ENCODE results near the gene RSU1.
A peak's percentile ranks its signal among the peaks of the same experiment; 100 is the strongest.

RSU1 gene

DNA sequence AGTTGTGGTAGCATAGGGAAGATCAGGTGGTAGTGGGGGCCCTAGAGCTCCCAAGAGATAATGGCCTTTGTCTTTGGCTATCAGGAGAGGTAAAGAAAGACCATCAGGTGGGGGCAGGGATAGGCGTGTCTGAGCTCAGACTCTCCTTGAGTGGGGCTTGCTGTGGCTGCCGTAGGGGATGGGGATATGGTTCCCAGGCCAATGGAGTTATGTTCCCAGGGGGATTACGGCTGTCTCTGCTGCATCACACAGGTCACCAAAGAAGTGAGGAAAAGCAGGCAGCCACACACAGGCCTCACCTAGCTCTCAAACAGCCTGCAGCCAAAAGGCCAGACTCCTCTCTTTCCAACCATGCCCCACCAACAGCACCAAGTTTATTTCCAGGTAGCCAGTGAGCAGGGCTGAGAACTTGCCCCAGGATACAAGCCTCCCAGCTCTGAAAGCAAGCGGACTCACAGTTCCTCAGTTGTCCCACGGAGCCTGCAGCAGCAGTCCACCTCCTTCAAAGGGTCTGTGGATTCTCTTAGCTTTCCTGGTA, 257.9 kb downstream of the RSU1 start:
- Histone ChIP-seq H3K9ac (ENCODE audit: low read length) (no peak overlapping the region), H2AFZ (ENCODE audit: low read depth, low read length) (no peak overlapping the region), H3K27ac (ENCODE audit: low read length, poor library complexity, severe bottlenecking) (no peak overlapping the region), H3K4me1 (ENCODE audit: control insufficient read depth, insufficient read depth, low read depth, low read length) (no peaks in the 10 kb centered on the region), H3K18ac (ENCODE audit: low read depth in 1 of 2, low read length in 2 of 2) (no peak overlapping the region), H3K79me1 (replicated peaks; ENCODE audit: low read length, poor library complexity, severe bottlenecking) (no peaks in the 10 kb centered on the region), H2BK120ac (ENCODE audit: low read depth, low read length) (no peak overlapping the region), H2BK5ac (ENCODE audit: low read depth, low read length, poor library complexity, severe bottlenecking) (no peak overlapping the region), H4K91ac (ENCODE audit: low read length) (peak overlapping the region; percentile 20), H3K23ac (ENCODE audit: low read length in 2 of 2) (no peak overlapping the region), H3K14ac (ENCODE audit: low read length in 2 of 2) (no peak overlapping the region), H3K27me3 (ENCODE audit: control insufficient read depth in 1 of 2, insufficient read depth in 1 of 2, low read length in 2 of 2) (no peaks in the 10 kb centered on the region), H4K8ac (ENCODE audit: low read length) (no peak overlapping the region), H3K4ac (ENCODE audit: low read depth in 1 of 2, low read length in 2 of 2) (no peak overlapping the region), H3K4me2 (ENCODE audit: low read length, poor library complexity, severe bottlenecking) (no peak overlapping the region), H3K4me3 (ENCODE audit: insufficient read depth in 1 of 2, low read depth in 1 of 2, low read length in 2 of 2) (no peak overlapping the region), H3K9me3 (ENCODE audit: control insufficient read depth, low read length) (no peaks in the 10 kb centered on the region), H2BK15ac (ENCODE audit: low read depth, poor library complexity, severe bottlenecking) (no peak overlapping the region), H2BK12ac (ENCODE audit: low read length in 2 of 2) (no peak overlapping the region), H3K36me3 (ENCODE audit: control insufficient read depth in 1 of 2, insufficient read depth in 2 of 2, low read depth in 1 of 2, low read length in 2 of 2) (no peaks in the 10 kb centered on the region), H2AK5ac (ENCODE audit: low read length, severe bottlenecking) (no peak overlapping the region)
- DNase-seq = no peak
- 69% methylated on average over 5 of the region's 5 CpGs for WGBS

DNA sequence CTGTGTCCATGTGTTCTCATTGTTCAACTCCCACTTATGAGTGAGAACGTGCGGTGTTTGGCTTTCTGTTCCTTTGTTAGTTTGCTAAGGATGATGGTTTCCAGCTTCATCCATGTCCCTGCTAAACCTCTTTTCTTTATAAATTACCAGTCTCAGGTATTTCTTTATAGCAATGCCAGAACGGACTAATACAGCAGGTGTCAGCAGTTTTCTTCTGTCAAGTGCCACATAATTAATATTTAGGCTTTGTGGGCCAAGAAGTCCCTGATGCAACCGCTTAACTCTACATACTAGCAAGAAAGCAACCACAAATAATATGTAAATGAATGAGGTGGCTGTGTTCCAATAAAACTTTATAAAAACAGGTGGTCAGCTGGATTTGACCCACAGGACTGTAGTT, 269.3 kb downstream of the RSU1 start:
- H2BK12ac ChIP-seq (ENCODE audit: low read length in 2 of 2) = no peak overlapping the region
- H4K91ac ChIP-seq (ENCODE audit: low read length) = no peak overlapping the region
- H2BK15ac ChIP-seq (ENCODE audit: low read depth, poor library complexity, severe bottlenecking) = no peak overlapping the region
- no peak overlapping the region for H2BK120ac ChIP-seq (ENCODE audit: low read depth, low read length)
- no peak overlapping the region for H3K18ac ChIP-seq (ENCODE audit: low read depth in 1 of 2, low read length in 2 of 2)
- no peaks in the 10 kb centered on the region for H3K36me3 ChIP-seq (ENCODE audit: control insufficient read depth in 1 of 2, insufficient read depth in 2 of 2, low read depth in 1 of 2, low read length in 2 of 2)
- WGBS = 90% methylated on average over 3 of the region's 4 CpGs
- no peak overlapping the region for H3K4me2 ChIP-seq (ENCODE audit: low read length, poor library complexity, severe bottlenecking)
- no peak overlapping the region for H3K4ac ChIP-seq (ENCODE audit: low read depth in 1 of 2, low read length in 2 of 2)
- H3K9me3 ChIP-seq (ENCODE audit: control insufficient read depth, low read length) = no peaks in the 10 kb centered on the region
- no peak overlapping the region for H2BK5ac ChIP-seq (ENCODE audit: low read depth, low read length, poor library complexity, severe bottlenecking)
- no peak overlapping the region for H3K23ac ChIP-seq (ENCODE audit: low read length in 2 of 2)
- H4K8ac ChIP-seq (ENCODE audit: low read length) = no peak overlapping the region
- no peak overlapping the region for H3K4me3 ChIP-seq (ENCODE audit: insufficient read depth in 1 of 2, low read depth in 1 of 2, low read length in 2 of 2)
- no peak for DNase-seq
- no peak overlapping the region for H3K27ac ChIP-seq (ENCODE audit: low read length, poor library complexity, severe bottlenecking)
- no peaks in the 10 kb centered on the region for H3K4me1 ChIP-seq (ENCODE audit: control insufficient read depth, insufficient read depth, low read depth, low read length)
- peaks cover 0 to 26% of the 10 kb centered on the region in 2 experiments for H3K27me3 ChIP-seq (ENCODE audit: control insufficient read depth in 1 of 2, insufficient read depth in 1 of 2, low read length in 2 of 2)
- no peak overlapping the region for H2AK5ac ChIP-seq (ENCODE audit: low read length, severe bottlenecking)
- no peak overlapping the region for H3K9ac ChIP-seq (ENCODE audit: low read length)
- H2AFZ ChIP-seq (ENCODE audit: low read depth, low read length) = no peak overlapping the region
- no peak overlapping the region for H3K14ac ChIP-seq (ENCODE audit: low read length in 2 of 2)
- no peaks in the 10 kb centered on the region for H3K79me1 ChIP-seq (replicated peaks; ENCODE audit: low read length, poor library complexity, severe bottlenecking)

DNA sequence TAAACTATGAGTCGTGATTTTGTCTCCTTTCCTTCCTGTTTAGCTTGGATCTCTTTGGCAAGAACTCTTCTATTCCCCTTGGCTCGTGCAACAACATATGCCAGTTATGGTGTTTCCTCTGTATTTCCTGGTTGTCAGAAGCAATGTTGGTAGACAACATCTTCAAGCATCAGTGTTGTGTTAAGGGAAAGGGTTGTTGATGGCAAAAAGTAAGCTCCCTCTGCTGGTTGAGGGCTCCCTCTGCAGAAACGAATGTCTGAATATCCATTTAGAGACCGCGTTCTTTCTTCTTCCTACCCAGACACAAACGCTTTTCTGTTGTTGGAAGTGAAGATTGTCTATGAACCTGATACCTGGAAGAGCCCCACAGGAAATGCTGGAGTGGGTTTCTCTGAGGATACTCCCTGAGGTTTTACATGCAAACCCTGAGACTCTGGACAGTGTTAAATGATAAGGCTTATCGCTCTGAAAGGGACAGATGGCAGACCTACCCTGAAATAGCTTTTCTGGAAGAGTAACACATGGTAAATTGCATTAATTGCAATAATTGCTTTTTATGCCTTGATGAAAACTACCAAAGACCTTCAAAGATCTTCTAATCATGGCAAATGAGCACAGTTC, 272.0 kb downstream of the RSU1 start:
- H3K9ac ChIP-seq (ENCODE audit: low read length) = no peak overlapping the region
- no peak overlapping the region for H4K91ac ChIP-seq (ENCODE audit: low read length)
- no peak overlapping the region for H2BK15ac ChIP-seq (ENCODE audit: low read depth, poor library complexity, severe bottlenecking)
- H3K18ac ChIP-seq (ENCODE audit: low read depth in 1 of 2, low read length in 2 of 2) = no peak overlapping the region
- peaks cover 0 to 42% of the 10 kb centered on the region in 2 experiments for H3K27me3 ChIP-seq (ENCODE audit: control insufficient read depth in 1 of 2, insufficient read depth in 1 of 2, low read length in 2 of 2)
- H3K27ac ChIP-seq (ENCODE audit: low read length, poor library complexity, severe bottlenecking) = no peak overlapping the region
- no peak overlapping the region for H2BK120ac ChIP-seq (ENCODE audit: low read depth, low read length)
- no peak overlapping the region for H3K4me2 ChIP-seq (ENCODE audit: low read length, poor library complexity, severe bottlenecking)
- no peaks in the 10 kb centered on the region for H3K36me3 ChIP-seq (ENCODE audit: control insufficient read depth in 1 of 2, insufficient read depth in 2 of 2, low read depth in 1 of 2, low read length in 2 of 2)
- no peak overlapping the region for H3K14ac ChIP-seq (ENCODE audit: low read length in 2 of 2)
- H3K23ac ChIP-seq (ENCODE audit: low read length in 2 of 2) = no peak overlapping the region
- no peak overlapping the region for H3K4ac ChIP-seq (ENCODE audit: low read depth in 1 of 2, low read length in 2 of 2)
- no peaks in the 10 kb centered on the region for H3K79me1 ChIP-seq (replicated peaks; ENCODE audit: low read length, poor library complexity, severe bottlenecking)
- no peak overlapping the region for H2BK12ac ChIP-seq (ENCODE audit: low read length in 2 of 2)
- no peaks in the 10 kb centered on the region for H3K4me1 ChIP-seq (ENCODE audit: control insufficient read depth, insufficient read depth, low read depth, low read length)
- no peaks in the 10 kb centered on the region for H3K9me3 ChIP-seq (ENCODE audit: control insufficient read depth, low read length)
- whole genome bisulfite sequencing = 41% methylated on average over 3 of the region's 7 CpGs
- H3K4me3 ChIP-seq (ENCODE audit: insufficient read depth in 1 of 2, low read depth in 1 of 2, low read length in 2 of 2) = no peak overlapping the region
- no peak overlapping the region for H4K8ac ChIP-seq (ENCODE audit: low read length)
- peak; percentile 34 for DNase-seq
- H2AFZ ChIP-seq (ENCODE audit: low read depth, low read length) = no peak overlapping the region
- H2BK5ac ChIP-seq (ENCODE audit: low read depth, low read length, poor library complexity, severe bottlenecking) = no peak overlapping the region
- no peak overlapping the region for H2AK5ac ChIP-seq (ENCODE audit: low read length, severe bottlenecking)

DNA sequence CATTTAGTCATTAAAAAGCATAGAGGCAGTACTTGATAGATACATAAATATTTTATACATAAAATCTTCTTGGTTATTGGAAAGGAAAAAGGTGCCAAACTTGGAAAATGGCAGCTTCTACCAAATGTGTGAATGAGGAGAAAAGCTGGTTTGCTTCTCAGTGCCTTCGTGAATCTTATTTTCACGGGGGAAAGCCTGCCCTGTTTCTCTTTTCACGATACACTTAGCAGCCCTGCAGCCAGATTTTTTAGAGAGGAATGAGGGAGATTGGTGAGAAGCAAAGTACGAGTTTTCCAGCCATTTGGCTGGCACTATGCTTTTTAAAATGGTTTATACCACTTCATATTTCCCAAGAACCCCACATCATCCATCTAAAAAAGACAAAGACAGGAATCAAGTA, 272.6 kb downstream of the RSU1 start:
- Histone ChIP-seq H2BK12ac (ENCODE audit: low read length in 2 of 2) (no peak overlapping the region), H2BK15ac (ENCODE audit: low read depth, poor library complexity, severe bottlenecking) (no peak overlapping the region), H3K9me3 (ENCODE audit: control insufficient read depth, low read length) (no peaks in the 10 kb centered on the region), H2AK5ac (ENCODE audit: low read length, severe bottlenecking) (no peak overlapping the region), H3K18ac (ENCODE audit: low read depth in 1 of 2, low read length in 2 of 2) (no peak overlapping the region), H3K4me3 (ENCODE audit: insufficient read depth in 1 of 2, low read depth in 1 of 2, low read length in 2 of 2) (no peak overlapping the region), H3K4me2 (ENCODE audit: low read length, poor library complexity, severe bottlenecking) (no peak overlapping the region), H2AFZ (ENCODE audit: low read depth, low read length) (no peak overlapping the region), H4K91ac (ENCODE audit: low read length) (no peak overlapping the region), H4K8ac (ENCODE audit: low read length) (no peak overlapping the region), H3K14ac (ENCODE audit: low read length in 2 of 2) (no peak overlapping the region), H2BK120ac (ENCODE audit: low read depth, low read length) (no peak overlapping the region), H3K27ac (ENCODE audit: low read length, poor library complexity, severe bottlenecking) (no peak overlapping the region), H3K23ac (ENCODE audit: low read length in 2 of 2) (no peak overlapping the region), H3K4ac (ENCODE audit: low read depth in 1 of 2, low read length in 2 of 2) (no peak overlapping the region), H3K79me1 (replicated peaks; ENCODE audit: low read length, poor library complexity, severe bottlenecking) (no peaks in the 10 kb centered on the region), H2BK5ac (ENCODE audit: low read depth, low read length, poor library complexity, severe bottlenecking) (no peak overlapping the region), H3K4me1 (ENCODE audit: control insufficient read depth, insufficient read depth, low read depth, low read length) (no peaks in the 10 kb centered on the region), H3K36me3 (ENCODE audit: control insufficient read depth in 1 of 2, insufficient read depth in 2 of 2, low read depth in 1 of 2, low read length in 2 of 2) (no peaks in the 10 kb centered on the region), H3K9ac (ENCODE audit: low read length) (no peak overlapping the region), H3K27me3 (ENCODE audit: control insufficient read depth in 1 of 2, insufficient read depth in 1 of 2, low read length in 2 of 2) (peaks cover 0 to 45% of the 10 kb centered on the region in 2 experiments)
- no peak for DNase-seq
- WGBS = 75% methylated on average over 3 of the region's 4 CpGs
